ENCODE data around the gene PTK7.

Gene PTK7

DNA sequence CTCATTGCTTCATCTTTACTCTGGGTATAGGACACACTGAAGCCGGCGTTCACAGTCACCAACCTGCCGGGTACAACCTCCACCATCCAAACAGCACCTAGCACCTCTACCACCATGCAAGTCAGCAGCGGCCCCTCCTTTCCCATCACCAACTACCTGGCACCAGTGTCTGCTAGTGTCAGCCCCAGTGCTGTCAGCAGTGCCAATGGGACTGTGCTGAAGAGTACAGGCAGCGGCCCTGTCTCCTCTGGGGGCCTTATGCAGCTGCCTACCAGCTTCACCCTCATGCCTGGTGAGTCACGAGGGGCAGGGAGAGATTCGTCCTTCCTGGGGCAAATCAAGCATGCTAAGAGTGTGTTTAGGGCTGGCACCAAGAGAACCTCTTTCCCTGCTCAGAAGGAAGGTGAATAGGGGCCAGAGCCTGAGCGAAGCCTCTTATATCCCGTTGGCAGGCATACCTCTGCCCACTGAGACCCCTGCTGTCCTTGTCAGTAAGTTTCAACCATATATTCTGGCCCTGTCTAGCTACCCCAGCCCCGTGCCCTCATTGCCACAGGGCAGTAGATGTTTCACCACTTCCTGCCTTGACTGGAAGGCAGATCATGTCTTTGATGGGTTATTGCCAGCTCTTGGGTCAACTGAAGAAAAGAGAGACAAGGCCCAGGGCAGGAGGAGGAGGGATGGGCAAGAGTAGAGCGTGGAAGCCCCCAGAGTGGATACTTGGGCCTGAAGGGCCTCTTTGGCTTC is 99.7 kb downstream of the PTK7 start:
- no peak overlapping the region for H3K4me3 ChIP-seq (ENCODE audit: low read depth, low read length)
- no peak for DNase-seq (ENCODE audit: low read depth)
- TF ChIP-seq CTCF (conservative IDR thresholded peaks at IDR 0.05; ENCODE audit: low read depth, low read length), result no peak

DNA sequence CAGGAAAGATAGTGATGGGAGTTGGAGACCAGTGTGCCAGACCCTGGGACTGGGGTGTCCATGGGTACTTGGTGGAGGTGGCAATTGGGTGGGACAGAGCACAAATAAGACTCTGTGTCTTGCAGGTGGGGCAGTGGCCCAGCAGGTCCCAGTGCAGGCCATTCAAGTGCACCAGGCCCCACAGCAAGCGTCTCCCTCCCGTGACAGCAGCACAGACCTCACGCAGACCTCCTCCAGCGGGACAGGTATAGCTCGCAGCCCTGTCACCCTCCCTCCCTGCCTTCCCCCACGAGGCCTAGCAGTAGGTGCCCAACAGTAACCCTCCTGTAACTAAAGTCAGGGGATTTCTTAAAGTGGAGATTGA is 100.3 kb downstream of the PTK7 start:
- no peak for TF ChIP-seq CTCF (conservative IDR thresholded peaks at IDR 0.05; ENCODE audit: low read depth, low read length)
- H3K4me3 ChIP-seq (ENCODE audit: low read depth, low read length), result no peak overlapping the region
- DNase-seq (ENCODE audit: low read depth), result no peak

GRCh38 chr6:43178150-43178549 is 102.0 kb downstream of the PTK7 start:
- no peak for DNase-seq (ENCODE audit: low read depth)
- TF ChIP-seq CTCF (conservative IDR thresholded peaks at IDR 0.05; ENCODE audit: low read depth, low read length), result no peak
- H3K4me3 ChIP-seq (ENCODE audit: low read depth, low read length), result no peak overlapping the region

DNA sequence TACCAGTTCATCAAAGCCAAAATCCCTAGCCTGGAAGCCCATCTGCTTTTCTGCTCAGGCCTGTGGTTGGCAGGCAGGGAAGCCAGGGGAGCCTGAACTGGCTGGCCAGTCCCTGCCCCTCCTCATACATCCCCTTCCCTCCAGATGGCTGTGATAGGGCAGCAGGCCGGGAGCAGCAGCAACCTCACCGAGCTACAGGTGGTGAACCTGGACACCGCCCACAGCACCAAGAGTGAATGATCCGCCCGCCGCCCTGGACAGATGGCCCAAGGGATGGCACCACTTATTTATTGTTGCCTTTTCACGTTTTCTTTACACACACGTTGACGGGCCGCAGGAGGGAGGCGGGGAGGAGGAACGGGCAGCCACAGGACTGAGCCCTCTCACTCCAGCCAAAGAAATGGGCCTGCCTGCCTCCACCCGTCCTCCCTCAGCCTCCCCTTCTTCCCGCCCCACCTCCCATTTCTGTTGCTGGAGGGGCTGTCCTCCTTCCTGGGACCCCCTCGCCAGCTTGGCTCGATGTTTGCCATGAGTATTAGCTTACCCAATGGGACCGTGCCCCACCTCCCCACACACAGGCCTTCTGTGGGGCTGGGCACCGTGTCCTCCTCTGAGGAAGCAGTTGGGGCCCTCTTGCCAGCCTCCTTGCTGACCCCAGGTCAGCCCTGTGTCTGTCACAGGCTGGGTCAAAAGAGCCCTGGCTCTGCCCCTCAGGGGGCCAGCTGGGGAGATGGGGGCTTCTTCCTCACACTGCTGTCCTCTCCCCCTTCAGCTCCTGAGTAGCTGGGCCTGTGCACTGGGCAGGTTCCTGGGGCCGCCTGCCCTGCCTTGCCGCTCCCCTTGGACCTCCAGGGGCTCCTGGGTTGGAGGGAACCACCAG is 103.1 kb downstream of the PTK7 start:
- H3K4me3 ChIP-seq (ENCODE audit: low read depth, low read length), result no peak overlapping the region
- TF ChIP-seq CTCF (conservative IDR thresholded peaks at IDR 0.05; ENCODE audit: low read depth, low read length), result no peak
- no peak for DNase-seq (ENCODE audit: low read depth)

- TF ChIP-seq CTCF (conservative IDR thresholded peaks at IDR 0.05; ENCODE audit: low read depth, low read length), result no peak
- H3K4me3 ChIP-seq (ENCODE audit: low read depth, low read length), result no peak overlapping the region
- no peak for DNase-seq (ENCODE audit: low read depth)
These were observed 103.9 kb downstream of the PTK7 start for GRCh38 chr6:43180058-43180457.

DNA sequence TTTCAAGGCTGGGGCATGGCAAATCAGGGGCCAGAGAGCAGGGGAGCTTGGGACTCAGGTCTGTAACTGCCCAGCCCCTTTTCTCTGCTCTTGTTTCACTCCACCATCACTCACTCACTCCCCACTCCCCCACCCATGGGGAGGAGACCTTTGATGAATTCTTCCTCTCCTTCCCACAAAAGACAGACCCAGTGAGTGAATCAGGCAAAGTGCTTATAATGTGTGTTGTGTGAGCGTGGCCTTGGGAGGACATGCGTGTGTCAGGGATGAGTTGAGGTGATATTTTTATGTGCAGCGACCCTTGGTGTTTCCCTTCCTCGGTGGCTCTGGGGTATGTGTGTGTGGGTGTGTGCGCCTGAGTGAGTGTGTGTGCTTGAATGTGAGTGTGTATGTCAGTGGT is 104.9 kb downstream of the PTK7 start:
- no peak overlapping the region for H3K4me3 ChIP-seq (ENCODE audit: low read depth, low read length)
- TF ChIP-seq CTCF (conservative IDR thresholded peaks at IDR 0.05; ENCODE audit: low read depth, low read length), result no peak
- DNase-seq (ENCODE audit: low read depth), result no peak
